B cell (primary cell): ENCODE results near the gene CUL9. TPM values are rescaled to one million over a fixed set of nuclear protein-coding genes. Genes with fewer than 3 reads are reported as not detected.

ENCODE experiments used
- ATAC-seq: fragments of 200-7000 bp; cut with Tn5 transposase; one replicate; pipeline ENCODE4 v1.10.0; 2021; ENCODE audit warnings: low read depth, mild to moderate bottlenecking, moderate number of reproducible peaks, moderate library complexity
- CTCF ChIA-PET: fragments of 350-600 bp; sonication (Branson Sonifier 250); formaldehyde crosslinking; loops from one replicate; lab custom pipeline; 2021; ENCODE audit warnings: antibody characterized with exemption, inconsistent platforms; lab: Charles Lee
- POLR2A ChIA-PET: fragments of 350-600 bp; sonication (Branson Sonifier 250); formaldehyde crosslinking; loops from one replicate; lab custom pipeline; 2021; ENCODE audit warnings: antibody characterized with exemption; lab: Charles Lee
- DNase-seq: peaks from one replicate; pipeline ENCODE4 v3.0.0; 2013
- H2AFZ ChIP-seq: 2 replicates; pipeline ENCODE4 v1.6.1; 2012; ENCODE audit warnings: mild to moderate bottlenecking, low read depth, low read length; ENCODE audit not compliant: insufficient read depth, poor library complexity, severe bottlenecking
- H3K27ac ChIP-seq, 2 donors: 1 replicate in 1 of 2; 2 replicates in 1 of 2; pipeline ENCODE4 v1.5.1; 2012 to 2013; ENCODE audit warnings: low read length in 2 of 2, mild to moderate bottlenecking in 2 of 2, moderate library complexity in 1 of 2
- H3K27me3 ChIP-seq, 4 experiments: fragments of 200-600 bp in 1 of 4; sonication (generic) in 1 of 4; replicated peaks in 1 of 4; 1 replicate in 2 of 4; 2 replicates in 2 of 4; pipeline versions ENCODE4 v1.6.1 to v1.7.0; 2013 to 2016; ENCODE audit warnings: low read length in 3 of 4, mild to moderate bottlenecking in 2 of 4, mixed read lengths in 1 of 4, moderate library complexity in 1 of 4; ENCODE audit not compliant: insufficient read depth in 4 of 4, control insufficient read depth in 3 of 4; ENCODE audit errors: control extremely low read depth in 1 of 4
- H3K36me3 ChIP-seq, 2 experiments: replicated peaks in 1 of 2; 1 replicate in 1 of 2; 2 replicates in 1 of 2; pipeline versions ENCODE4 v1.6.1 to v1.7.1; 2013; ENCODE audit warnings: low read length in 1 of 2; ENCODE audit not compliant: insufficient read depth in 2 of 2, control insufficient read depth in 1 of 2; ENCODE audit errors: control extremely low read depth in 1 of 2, extremely low read depth in 1 of 2
- H3K4me1 ChIP-seq, 2 donors: fragments of 200-600 bp in 1 of 2; sonication (generic) in 1 of 2; 1 replicate in 1 of 2; 2 replicates in 1 of 2; pipeline versions ENCODE4 v1.5.1 to v1.6.1; 2013 to 2017; ENCODE audit warnings: low read length in 2 of 2; ENCODE audit not compliant: control insufficient read depth in 2 of 2, insufficient read depth in 2 of 2
- H3K4me2 ChIP-seq: replicated peaks from 2 replicates; pipeline ENCODE3; 2012; ENCODE audit warnings: mild to moderate bottlenecking, low read depth, low read length; ENCODE audit not compliant: poor library complexity, severe bottlenecking
- H3K4me3 ChIP-seq, 5 experiments: fragments of 200-600 bp in 1 of 5; sonication (generic) in 1 of 5; 1 replicate in 3 of 5; 2 replicates in 2 of 5; pipeline versions ENCODE4 v1.5.1 to v1.7.0; 2011 to 2016; ENCODE audit warnings: low read length in 4 of 5, mild to moderate bottlenecking in 4 of 5, low read depth in 2 of 5, control low read depth in 1 of 5, moderate library complexity in 1 of 5; ENCODE audit not compliant: insufficient read depth in 1 of 5; ENCODE audit errors: control extremely low read depth in 1 of 5, extremely low read depth in 1 of 5
- H3K79me2 ChIP-seq: fragments of 200-600 bp; sonication (generic); one replicate; pipeline ENCODE4 v1.6.0; 2016; ENCODE audit warnings: low read length; ENCODE audit not compliant: control insufficient read depth, insufficient read depth
- H3K9ac ChIP-seq: fragments of 200-600 bp; sonication (generic); 2 replicates; pipeline ENCODE4 v1.6.1; 2017; ENCODE audit warnings: mild to moderate bottlenecking, low read length, moderate library complexity
- H3K9me3 ChIP-seq, 3 donors: one replicate each; pipeline versions ENCODE4 v1.6.1 to v1.7.1; 2013; ENCODE audit warnings: low read length in 2 of 3; ENCODE audit not compliant: control insufficient read depth in 2 of 3, insufficient read depth in 1 of 3; ENCODE audit errors: control extremely low read depth in 1 of 3
- H4K20me1 ChIP-seq: 2 replicates; pipeline ENCODE4 v1.6.0; 2012; ENCODE audit warnings: mild to moderate bottlenecking, low read length; ENCODE audit not compliant: insufficient read depth, control insufficient read depth, poor library complexity, severe bottlenecking
- H3K27ac Mint-ChIP-seq: one replicate; pipeline ENCODE4 v1.8.0; 2021; ENCODE audit warnings: mixed read lengths
- H3K27me3 Mint-ChIP-seq: one replicate; pipeline ENCODE4 v1.8.0; 2021; ENCODE audit warnings: mixed read lengths
- H3K4me1 Mint-ChIP-seq: one replicate; pipeline ENCODE4 v1.8.0; 2021; ENCODE audit warnings: mixed read lengths
- H3K4me3 Mint-ChIP-seq: one replicate; pipeline ENCODE4 v1.8.0; 2021; ENCODE audit warnings: mixed read lengths
- H3K9me3 Mint-ChIP-seq: one replicate; pipeline ENCODE4 v1.8.0; 2022; ENCODE audit warnings: mixed read lengths; ENCODE audit not compliant: insufficient read depth
- EZH2 ChIP-seq: IDR thresholded peaks from 2 replicates; pipeline ENCODE4 v1.6.1; 2012; ENCODE audit warnings: borderline replicate concordance, low read depth, mild to moderate bottlenecking, moderate library complexity, low read length; ENCODE audit not compliant: insufficient read depth, poor library complexity, severe bottlenecking
- WGBS: methylation state at CpG from one replicate; pipeline ENCODE4 v1.1.5; 2013; ENCODE audit warnings: missing lambda C conversion rate; ENCODE audit not compliant: insufficient coverage; 5-methylcytosine and 5-hydroxymethylcytosine counted together
- intact Hi-C: fragments of 100-400 bp; cut with micrococcal nuclease; formaldehyde crosslinking; loops from one replicate; pipeline ENCODE4 v1.10.0; 2022
- polyA plus RNA-seq: library from polyadenylated mRNA; depleted of rRNA; stranded (reverse); fragments of >200 nt; gene quantifications from 2 replicates; pipeline ENCODE4 v1.2.3, GENCODE V29; 2012
- total RNA-seq, 2 donors: library from RNA; stranded (reverse); fragments of 120-200 nt in 1 of 2; gene quantifications; 1 replicate in 1 of 2; 2 replicates in 1 of 2; pipeline versions ENCODE4 v1.2.3 to v1.2.4, GENCODE V29; 2013 to 2022
- TF ChIP-seq, protein P1 (sequence below): fragments of 200-600 bp; IDR thresholded peaks from one replicate; pipeline ENCODE4 v1.8.0; 2022; ENCODE audit warnings: antibody characterized with exemption, mild to moderate bottlenecking

CUL9 gene
- total and polyA plus RNA-seq, 2 donors (not counting 1 experiment from before 2014, with no cell fraction given): 98.0 to 110 TPM

DNA sequence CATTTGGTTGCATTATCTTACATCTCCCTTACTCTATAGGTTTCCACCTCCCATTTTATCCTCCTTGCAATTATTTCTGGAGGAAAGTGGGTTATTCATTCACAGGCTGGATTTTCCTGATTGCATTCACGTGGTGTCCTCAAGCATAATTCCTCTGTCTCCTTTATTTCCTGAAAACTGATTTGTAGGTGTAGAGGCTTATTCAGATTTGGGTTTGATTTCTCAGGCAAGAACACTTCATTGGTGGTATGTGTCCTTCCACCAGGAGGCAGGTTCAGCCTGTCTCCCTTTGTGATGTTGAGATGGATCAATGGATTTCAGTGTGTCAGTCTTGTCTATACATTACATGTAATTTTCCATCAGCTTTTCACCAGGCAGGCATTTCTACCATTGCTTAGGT, 30.0 kb downstream of the CUL9 start:
- H3K27me3 ChIP-seq: no peaks in the 10 kb centered on the region
- H3K4me3 ChIP-seq: no peak overlapping the region
- H3K4me2 ChIP-seq: no peak overlapping the region
- no peak overlapping the region for H2AFZ ChIP-seq
- H3K4me1 Mint-ChIP-seq: no peaks in the 10 kb centered on the region
- no peaks in the 10 kb centered on the region for H3K9me3 ChIP-seq
- intact Hi-C loops: no loop called here
- no peaks in the 10 kb centered on the region for H4K20me1 ChIP-seq
- DNase-seq: no peak
- H3K36me3 ChIP-seq: peaks cover 1 to 36% of the 10 kb centered on the region in 2 experiments
- no peaks in the 10 kb centered on the region for H3K9me3 Mint-ChIP-seq
- H3K27me3 Mint-ChIP-seq: no peaks in the 10 kb centered on the region
- CTCF ChIA-PET: interaction anchor here (0.6 kb wide), 1 partner anchor 107 kb away, joined by 4 read pairs; no protein-coding TSS in a partner anchor
- no CpG with 5 or more reads among the region's 1 CpG for WGBS
- TF ChIP-seq, protein P1, sequence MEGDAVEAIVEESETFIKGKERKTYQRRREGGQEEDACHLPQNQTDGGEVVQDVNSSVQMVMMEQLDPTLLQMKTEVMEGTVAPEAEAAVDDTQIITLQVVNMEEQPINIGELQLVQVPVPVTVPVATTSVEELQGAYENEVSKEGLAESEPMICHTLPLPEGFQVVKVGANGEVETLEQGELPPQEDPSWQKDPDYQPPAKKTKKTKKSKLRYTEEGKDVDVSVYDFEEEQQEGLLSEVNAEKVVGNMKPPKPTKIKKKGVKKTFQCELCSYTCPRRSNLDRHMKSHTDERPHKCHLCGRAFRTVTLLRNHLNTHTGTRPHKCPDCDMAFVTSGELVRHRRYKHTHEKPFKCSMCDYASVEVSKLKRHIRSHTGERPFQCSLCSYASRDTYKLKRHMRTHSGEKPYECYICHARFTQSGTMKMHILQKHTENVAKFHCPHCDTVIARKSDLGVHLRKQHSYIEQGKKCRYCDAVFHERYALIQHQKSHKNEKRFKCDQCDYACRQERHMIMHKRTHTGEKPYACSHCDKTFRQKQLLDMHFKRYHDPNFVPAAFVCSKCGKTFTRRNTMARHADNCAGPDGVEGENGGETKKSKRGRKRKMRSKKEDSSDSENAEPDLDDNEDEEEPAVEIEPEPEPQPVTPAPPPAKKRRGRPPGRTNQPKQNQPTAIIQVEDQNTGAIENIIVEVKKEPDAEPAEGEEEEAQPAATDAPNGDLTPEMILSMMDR: no peak
- no peak for TF ChIP-seq EZH2
- H3K4me1 ChIP-seq: no peaks in the 10 kb centered on the region
- POLR2A ChIA-PET: no interaction called here
- H3K9ac ChIP-seq: no peak overlapping the region
- no peaks in the 10 kb centered on the region for H3K79me2 ChIP-seq
- H3K27ac ChIP-seq: no peak overlapping the region
- ATAC-seq: no peak
- no peak overlapping the region for H3K27ac Mint-ChIP-seq
- no peak overlapping the region for H3K4me3 Mint-ChIP-seq

DNA sequence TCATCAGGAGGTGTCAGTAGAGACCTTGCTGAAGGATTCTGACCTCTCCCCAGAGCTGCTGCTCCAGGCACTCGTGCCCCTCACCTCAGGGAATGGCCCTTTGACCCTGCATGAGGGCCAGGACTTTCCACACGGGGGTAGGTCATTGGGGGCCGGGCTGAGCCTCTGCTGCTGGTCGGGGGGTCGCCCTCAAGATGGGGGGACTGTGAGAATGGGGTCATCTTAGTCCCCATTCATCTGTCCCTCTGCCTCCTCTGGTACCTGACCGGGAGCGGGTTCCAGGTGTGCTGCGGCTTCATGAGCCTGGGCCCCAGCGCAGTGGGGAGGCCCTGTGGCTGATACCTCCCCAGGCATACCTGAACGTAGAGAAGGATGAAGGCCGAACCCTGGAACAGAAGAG, 31.4 kb downstream of the CUL9 start:
- Mint-ChIP-seq H3K4me3 (no peak overlapping the region), H3K4me1 (no peaks in the 10 kb centered on the region), H3K27ac (no peak overlapping the region), H3K27me3 (no peaks in the 10 kb centered on the region), H3K9me3 (no peaks in the 10 kb centered on the region)
- Histone ChIP-seq H3K4me3 (no peak overlapping the region), H3K9ac (no peak overlapping the region), H3K9me3 (no peaks in the 10 kb centered on the region), H3K27me3 (no peaks in the 10 kb centered on the region), H2AFZ (no peak overlapping the region), H3K36me3 (peaks cover 1 to 43% of the 10 kb centered on the region in 2 experiments), H3K4me1 (no peaks in the 10 kb centered on the region), H3K27ac (no peak overlapping the region), H3K79me2 (no peaks in the 10 kb centered on the region), H3K4me2 (no peak overlapping the region), H4K20me1 (no peaks in the 10 kb centered on the region)
- TF ChIP-seq, protein P1: no peak
- TF ChIP-seq EZH2: no peak
- POLR2A ChIA-PET: interaction anchor here (0.6 kb wide), 1 partner anchor 150 kb away, joined by 3 read pairs; no protein-coding TSS in a partner anchor
- 95% methylated on average over 7 of the region's 11 CpGs for WGBS
- no peak for ATAC-seq
- CTCF ChIA-PET: interaction anchor here (0.9 kb wide), 1 partner anchor 70 kb away, joined by 4 read pairs; no protein-coding TSS in a partner anchor
- intact Hi-C loops: no loop called here
- no peak for DNase-seq
